HG03175 (cell line): ENCODE measurements around the gene CACNA1C.
A peak's percentile ranks its signal among the peaks of the same experiment; 100 is the strongest.
"Not testable (repeated sequence)": the region's sequence is repeated elsewhere in the genome, so short reads cannot be mapped to it uniquely, and the experiment has no call there.

ENCODE experiments used
- ATAC-seq: cut with Tn5 transposase; IDR thresholded peaks from one replicate; pipeline ENCODE4 v1.9.1; 2021; ENCODE audit warnings: mild to moderate bottlenecking, moderate library complexity; ENCODE audit not compliant: unreplicated experiment

The CACNA1C gene

DNA sequence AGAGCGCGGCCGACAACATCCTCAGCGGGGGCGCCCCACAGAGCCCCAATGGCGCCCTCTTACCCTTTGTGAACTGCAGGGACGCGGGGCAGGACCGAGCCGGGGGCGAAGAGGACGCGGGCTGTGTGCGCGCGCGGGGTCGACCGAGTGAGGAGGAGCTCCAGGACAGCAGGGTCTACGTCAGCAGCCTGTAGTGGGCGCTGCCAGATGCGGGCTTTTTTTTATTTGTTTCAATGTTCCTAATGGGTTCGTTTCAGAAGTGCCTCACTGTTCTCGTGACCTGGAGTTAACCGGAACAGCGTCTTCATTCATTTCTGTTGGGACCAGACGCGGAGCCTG is 638.2 kb downstream of the CACNA1C start:
- peak; percentile 17 for ATAC-seq

GRCh38 chr12:2691345-2692071 is 638.7 kb downstream of the CACNA1C start:
- ATAC-seq: peak; percentile 83

GRCh38 chr12:2692080-2692479 is 639.3 kb downstream of the CACNA1C start:
- ATAC-seq: no peak

- no peak for ATAC-seq
Observed at GRCh38 chr12:2693244-2693860, 640.6 kb downstream of the CACNA1C start.

DNA sequence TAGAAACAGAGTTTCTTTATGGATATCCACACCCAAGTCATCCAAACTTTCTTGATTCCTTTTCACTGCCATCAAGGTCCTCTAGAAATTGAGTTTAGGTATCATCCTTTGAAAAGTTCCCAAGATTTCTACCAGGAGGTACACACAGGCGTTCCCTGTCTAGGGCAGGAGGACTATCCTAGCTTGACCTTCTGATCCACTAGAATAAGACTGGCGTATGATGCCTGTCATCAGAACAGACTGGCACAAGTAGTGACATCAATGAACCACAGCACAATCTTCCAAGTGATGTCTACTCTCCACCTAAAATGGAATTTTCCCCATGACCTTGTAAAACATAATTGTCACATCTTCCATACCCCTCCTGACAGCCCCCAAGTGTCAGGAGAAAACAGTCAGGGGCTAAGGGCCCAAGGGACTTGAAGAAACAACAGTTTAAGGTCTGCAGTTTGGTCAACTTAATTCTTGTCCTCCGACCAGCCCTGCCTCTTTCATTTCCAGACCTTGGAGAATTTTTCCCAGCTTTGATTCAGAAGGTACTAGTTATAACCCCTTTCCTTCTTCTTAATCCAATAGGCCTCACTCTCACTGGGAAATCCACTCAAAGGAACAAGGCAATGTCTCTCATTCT is 641.3 kb downstream of the CACNA1C start:
- ATAC-seq: no peak

DNA sequence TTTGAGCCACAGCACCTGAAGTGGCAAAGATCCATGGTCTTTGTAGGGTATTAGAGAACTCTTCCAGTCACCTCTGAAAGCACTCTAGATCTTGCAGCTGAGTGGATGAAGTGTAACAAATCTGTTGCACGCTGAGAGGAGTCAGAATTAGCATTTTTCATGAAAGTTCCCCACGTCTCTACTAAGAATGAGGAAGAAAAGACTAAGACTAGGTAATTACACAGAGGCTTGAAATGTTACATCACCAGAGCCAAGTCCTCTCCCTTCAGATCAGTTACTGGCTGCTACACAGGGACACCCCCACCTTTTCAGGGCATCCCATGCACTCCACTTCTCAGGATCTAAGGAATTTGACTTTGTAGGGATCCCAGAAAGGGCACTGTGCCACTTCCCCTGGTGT is 643.3 kb downstream of the CACNA1C start:
- ATAC-seq: no peak

GRCh38 chr12:2697057-2697800 is 644.4 kb downstream of the CACNA1C start:
- no peak for ATAC-seq

- ATAC-seq: no peak
Observed at GRCh38 chr12:2698566-2698965, 645.8 kb downstream of the CACNA1C start.

DNA sequence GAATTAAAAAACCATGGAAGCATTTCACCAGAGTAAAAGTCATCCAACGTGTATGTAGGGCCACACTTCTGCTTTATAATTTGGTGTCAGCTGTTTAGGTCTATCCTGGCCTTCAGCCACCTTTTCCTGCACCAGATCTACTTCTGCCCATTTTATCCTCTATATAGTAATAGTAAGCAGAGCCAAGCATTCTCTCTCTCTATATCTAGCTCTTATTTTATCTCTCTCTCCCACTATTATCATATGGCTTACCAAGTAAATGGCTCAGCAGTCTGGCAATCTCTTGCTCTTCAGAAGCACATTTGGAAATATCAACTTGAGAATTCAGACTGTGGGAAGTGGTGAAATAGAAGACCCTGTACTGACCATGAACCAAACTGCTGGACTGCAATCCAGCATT is 657.9 kb downstream of the CACNA1C start:
- no peak for ATAC-seq

DNA sequence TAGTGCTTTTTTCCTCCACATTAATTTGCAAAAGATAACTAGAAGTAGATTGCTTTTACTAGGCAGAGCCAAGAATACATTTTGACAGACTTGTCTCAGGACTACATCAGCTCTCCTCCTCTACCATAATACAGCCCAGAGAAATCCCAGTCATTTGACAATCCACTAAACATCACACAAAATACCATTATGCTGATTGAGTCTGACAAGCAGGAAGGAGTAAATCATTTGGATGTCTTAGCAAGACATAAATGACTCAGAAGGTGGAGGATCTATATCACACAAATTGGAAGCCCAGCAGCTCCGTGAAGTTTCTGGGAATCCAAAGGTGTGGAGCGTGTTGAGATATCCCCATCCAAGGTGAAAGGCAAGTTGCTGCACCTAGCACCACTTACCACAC is 666.6 kb downstream of the CACNA1C start:
- ATAC-seq: no peak

DNA sequence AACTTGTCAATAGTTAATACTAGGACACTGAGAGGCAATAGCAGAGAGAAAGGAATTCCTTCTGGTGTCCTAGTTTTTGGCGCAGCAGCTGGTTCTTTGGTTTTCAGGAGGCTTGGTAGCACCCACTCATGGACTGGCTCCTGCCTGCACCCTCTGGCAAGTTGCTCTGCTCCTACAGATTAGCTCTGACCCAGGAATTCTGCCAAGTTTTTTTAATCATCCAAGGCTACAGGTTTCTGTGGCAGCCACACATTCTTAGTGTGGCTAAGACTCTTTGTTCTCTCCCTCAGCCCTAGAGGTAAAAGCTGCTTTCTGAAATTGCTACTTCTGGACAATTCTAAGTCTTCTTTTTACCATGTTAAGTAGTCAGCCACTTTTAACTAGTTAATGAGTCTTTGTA is 670.0 kb downstream of the CACNA1C start:
- ATAC-seq: no peak

- ATAC-seq: no peak
Observed at GRCh38 chr12:2732290-2732689, 679.5 kb downstream of the CACNA1C start.

DNA sequence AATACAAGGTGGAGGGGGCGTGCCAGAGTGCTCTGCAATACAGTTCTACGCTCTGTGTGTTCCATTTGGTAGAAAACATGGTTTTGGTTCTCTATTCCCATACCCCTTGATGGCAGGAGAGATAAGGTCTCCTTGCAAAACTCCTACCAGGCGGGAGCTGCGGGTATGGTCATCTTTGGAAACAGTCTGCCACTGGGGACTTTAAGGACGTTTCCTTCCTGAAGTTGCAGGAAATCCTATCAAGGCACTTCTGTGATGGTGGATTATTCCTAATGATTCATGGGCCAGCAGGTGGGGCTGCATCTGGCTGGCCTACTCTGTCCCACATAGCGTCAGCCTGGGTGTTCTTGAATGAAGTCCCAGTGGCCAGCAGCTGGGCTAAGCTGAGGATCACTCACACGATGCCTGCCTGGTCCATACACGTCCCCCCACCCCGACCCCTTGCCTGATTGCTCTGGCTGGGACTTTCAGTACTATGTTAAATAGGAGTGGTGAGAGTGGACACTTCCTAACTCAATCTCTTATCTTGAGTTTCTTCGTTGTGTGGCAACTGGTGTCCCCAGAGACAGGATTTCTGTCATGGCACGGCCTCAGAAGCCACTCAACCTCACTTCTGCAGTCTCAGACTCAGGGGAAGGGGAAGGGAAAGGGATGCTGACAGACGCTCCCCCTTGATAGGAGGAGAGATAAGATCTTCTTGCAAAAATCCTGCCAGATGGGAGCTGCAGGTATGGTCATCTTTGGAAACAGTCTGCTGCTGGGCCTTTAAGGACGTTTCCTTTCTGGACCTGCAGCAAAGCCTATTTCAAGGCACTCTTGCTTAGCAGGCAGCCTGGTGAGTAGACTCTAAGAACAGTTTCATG is 680.9 kb downstream of the CACNA1C start:
- ATAC-seq: no peak

DNA sequence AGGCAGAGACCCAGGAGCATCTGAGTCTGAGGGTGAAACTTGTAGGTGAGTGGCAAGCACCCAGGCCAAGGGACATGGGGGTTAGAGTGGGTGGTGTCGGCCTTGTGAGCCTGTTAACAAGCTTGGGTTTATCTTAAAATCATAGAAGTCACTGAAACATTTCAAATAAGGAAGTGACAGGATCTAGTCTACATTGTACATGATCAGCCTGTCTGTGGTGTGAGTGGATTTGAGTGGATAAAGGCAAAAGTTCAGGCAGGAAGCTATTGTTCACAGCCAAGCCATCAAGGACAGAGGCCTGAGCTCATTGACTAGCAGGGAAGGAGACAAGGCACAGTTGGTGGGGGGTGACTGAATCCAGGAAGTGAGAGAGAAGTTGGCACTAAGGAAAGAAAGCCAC is 682.6 kb downstream of the CACNA1C start:
- ATAC-seq: no peak

GRCh38 chr12:2737656-2738241 is 685.0 kb downstream of the CACNA1C start:
- no peak for ATAC-seq

DNA sequence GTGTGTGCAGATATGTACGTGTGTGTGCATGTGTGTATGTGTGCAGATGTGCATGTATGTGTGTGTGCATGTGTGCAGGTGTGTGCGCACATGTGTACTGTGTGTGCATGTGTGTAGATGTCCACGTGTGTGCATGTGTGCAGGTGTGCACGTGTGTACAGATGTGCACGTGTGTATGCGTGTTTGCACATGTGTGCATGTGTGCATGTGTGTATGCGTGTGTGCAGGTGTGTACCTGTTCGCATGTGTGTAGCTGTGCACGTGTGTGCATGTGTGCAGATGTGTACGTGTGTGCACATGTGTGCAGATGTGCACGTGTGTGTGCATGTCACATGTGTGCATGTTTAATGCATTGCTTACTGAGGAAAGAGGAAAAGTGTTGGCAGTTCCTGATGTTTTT is 686.3 kb downstream of the CACNA1C start:
- ATAC-seq: no peak

DNA sequence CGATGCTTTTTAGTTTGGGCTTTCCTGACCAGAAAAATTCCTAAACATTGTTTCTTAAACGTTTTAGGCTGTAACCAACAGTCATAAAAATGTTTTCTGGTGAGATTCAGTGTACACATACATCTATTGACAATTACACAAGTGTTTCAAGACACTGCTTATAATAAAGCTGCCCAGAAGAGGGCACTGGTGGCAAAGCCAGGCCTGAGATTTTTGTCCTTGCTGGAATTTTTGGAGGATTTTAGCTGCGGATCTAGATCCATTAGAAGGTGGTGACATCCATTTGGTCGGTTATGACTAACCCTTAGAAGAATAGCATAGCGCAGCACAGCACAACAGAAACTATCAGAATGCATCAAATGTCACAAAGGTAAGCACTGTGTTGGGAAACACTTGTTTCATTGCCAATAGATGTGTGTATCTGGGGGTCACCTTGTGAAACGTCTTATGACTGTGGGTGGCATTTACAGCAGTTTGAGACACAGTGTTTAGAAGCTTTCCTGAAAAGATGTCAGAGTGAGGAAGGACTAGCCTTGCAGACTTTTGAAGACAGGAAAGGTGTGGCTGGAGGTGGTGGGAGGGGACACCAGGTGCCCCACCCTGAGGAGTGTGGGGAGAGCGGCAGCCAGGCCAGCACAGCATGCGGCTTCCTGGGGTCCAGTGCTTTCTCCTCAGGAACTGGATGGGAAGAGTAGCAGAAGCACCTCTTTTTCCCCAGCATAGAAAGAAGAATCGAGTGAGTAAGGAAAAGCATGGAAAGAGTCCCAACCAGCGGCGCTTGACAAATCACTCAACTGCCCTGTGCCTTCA is 687.2 kb downstream of the CACNA1C start:
- ATAC-seq: no peak

DNA sequence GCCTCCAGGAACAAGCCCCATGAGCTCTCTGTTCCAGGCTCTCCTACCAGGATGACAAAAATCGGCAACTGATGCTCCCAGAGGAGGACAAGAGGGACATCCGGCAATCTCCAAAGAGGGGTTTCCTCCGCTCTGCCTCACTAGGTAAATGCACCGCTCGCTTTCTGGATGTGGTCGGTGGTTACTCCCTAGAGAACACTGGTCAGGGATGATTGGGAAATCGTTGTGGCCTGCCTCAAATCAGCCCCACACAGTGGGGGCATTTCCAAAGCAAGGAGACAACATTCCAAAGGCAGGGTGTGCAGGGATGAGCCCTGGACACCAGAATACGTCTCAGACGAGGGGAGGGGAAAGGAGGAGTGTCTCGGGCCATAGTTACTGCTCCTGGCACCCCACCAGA is 689.2 kb downstream of the CACNA1C start:
- not testable (repeated sequence) for ATAC-seq

- ATAC-seq: no peak
Observed at GRCh38 chr12:2743478-2743877, 690.7 kb downstream of the CACNA1C start.

DNA sequence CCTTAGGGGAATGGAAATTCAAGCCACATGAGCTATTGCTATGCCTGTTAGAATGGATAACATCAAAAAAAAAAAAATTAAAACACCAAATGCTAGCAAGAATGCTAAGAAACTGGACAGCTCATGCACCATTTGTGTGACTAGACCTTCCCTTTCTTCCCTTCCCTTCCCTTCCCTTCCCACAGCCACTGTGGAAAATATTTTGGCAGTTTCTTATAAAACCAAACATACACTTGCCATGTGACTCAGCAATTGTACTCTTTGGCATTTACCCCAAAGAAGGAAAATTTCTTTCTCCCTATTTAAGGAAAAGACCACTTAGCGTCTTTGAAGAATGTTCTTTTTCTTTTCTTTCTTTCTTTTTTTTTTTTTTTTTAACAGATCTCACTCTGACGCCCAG is 692.9 kb downstream of the CACNA1C start:
- no peak for ATAC-seq
